Measurements from ENCODE around the gene HNRNPLL.

The HNRNPLL gene

DNA sequence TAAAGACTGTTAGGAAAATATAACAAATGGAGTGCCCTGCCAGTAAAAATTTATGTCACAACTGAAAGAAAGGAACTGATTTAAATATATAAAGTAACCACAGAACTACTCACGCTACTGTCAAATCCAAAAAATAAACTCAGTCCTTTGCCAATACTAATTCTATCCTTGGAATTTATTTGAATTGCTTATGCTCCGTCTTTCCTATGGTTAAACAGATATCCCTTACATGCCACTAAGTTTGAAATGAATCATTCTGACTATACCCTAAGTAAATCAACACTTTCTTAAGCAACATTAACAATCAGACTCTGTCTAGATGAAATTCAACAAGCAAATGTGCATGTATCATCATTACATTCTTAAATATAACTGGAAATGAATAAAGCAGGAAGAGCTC, 9.8 kb downstream of the HNRNPLL start:
- no peak for DNase-seq (ENCODE audit: low spot score)

DNA sequence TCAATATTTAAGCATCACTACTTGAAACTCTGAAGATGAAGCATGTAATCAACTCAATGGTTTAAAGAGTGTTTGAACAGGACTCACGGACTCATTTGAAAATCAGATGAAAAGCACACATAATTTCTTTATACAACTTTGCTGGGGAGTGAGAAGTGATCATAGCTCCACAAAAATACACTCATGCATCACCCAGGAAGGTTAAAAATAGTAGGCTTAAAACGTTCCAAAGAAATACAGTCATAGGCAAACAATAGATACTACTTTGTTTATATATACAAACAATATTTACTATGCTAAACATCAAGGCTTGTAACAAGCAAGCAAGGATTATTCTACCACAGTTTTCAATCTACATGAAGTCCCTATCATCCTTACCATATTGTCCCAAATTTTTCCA, 11.6 kb downstream of the HNRNPLL start:
- no peak for DNase-seq (ENCODE audit: low spot score)

DNA sequence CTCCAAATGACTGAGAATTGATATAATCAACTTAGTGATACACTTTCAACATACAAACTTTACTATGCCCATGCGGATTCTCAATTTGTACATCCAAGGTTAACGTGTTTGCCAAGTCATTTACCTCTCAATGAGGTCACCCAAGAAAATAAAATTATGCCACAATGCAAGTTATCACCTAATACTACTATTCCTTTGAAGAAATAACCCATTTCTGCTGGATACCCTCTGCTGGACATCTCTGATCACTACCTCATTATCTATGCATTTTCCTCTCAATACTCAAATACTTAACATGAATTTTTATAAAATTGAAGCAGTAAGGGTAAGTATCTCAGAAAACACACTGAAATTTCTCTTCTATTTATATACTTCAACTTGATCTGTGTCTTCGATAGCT, 12.7 kb downstream of the HNRNPLL start:
- DNase-seq (ENCODE audit: low spot score) = no peak

DNA sequence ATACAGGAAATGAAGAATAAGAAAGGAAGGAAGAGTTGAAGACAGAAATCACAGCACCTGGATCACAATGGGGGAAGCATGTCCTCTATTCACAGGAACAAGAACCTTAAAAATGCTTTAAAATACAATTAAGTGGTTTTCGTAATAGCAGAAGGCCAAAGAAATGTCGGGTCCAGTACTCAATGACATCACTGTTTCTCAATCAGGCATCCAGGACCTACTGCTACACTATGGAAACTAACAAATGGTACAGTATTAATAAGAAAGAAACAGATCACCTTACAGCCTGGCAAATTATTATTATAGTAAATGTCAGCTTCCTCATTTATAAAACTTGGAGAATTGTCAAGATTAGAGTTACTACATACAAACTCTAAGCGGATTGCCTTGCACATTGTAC, 15.8 kb downstream of the HNRNPLL start:
- no peak for DNase-seq (ENCODE audit: low spot score)

DNA sequence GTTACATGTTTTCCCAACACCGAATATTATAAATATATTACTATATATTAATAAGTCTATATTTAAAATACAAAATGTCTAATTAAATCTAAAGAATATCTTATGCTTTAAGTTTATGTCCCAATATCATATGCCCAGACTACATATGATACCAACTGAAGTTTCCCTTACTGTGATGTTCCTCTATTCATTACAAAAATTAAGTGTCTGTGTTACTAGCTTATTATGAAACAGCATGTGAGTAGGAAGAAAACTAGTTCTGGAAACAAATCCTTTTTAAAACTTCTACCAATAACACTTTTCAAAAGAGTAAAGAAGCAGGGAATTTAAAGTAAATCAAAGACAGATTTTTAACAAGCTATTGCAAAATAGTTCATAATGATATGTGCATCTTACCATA, 17.8 kb downstream of the HNRNPLL start:
- DNase-seq (ENCODE audit: low spot score) = no peak

DNA sequence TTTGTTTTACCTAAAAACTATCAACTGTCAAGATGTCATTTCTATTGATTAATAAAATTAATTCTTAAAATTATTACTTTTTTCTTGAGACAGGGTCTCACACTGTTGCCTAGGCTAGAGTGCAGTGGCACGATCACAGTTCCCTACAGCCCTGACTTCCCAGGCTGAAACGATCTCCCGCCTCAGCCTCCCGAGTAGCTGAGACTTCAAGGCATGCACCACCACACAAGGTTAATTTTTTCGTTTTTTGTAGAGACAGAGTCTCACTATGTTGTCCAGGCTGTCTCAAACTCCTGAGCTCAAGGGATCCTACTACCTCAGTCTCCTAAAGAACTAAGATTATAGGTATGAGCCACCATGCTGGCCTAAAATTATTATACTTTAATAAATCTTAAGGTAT, 18.7 kb downstream of the HNRNPLL start:
- DNase-seq (ENCODE audit: low spot score) = no peak

DNA sequence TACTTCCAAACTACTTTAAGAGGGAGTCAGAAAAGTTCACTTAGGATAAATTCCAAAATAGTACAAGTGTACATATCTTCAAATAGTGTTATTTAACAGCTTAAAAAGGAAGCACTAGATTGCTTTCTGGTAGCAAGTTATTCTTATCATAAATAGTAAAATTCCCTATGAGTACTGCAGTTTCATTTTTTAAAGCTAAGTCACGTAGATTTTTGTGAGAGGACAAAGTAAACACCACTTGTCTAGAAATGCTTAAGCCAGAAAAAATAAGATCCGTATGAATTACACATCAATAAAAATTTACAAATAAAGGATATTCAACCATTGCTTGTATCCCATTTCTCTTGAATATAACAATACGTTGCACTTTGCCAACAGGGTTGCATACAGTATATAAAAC, 19.2 kb downstream of the HNRNPLL start:
- no peak for DNase-seq (ENCODE audit: low spot score)

DNA sequence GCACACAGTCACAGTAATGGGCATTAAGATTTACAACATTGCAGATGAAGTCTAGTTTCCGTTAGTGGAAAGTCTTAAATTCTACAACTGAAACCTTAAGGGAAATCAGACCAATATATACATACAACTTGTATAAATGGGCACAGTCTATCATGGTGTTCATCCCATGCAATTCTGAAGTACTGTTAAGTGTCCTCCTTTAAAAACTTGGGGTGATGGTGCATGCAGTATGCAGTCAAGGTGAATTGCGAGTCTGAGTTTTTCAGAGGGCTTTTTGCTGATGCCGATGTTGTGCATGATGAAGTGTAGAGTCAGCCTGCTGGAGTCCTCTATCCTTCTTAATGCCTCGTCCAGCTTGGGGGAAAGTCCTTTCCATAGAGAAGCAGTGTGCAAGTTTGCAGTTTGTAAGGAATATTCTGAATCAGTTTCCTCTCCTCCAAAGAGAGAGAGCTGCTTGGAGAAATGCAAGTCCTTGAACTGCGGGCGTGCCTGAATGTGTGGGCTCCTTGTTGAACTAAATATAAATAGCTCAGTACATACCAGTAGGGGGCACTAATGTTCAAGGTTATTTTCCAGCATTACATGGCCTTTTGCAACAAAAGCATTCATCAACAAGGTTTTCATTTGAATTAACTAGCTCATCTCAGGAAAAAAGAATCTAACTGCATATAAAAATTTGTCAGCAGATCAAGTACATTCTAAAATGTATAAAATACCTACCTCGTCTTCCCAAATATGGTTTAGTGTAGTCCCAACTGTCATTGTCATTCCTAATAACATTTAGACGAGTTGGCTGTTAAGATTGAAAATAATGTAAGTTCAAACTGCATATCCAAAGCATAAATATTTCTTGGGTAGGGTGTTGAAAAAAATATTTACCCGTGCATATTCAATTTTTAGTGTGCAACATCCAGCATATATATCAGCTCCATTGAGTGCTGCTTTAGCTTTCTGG, 21.3 kb downstream of the HNRNPLL start:
- peak; percentile 85 for DNase-seq (ENCODE audit: low spot score)

DNA sequence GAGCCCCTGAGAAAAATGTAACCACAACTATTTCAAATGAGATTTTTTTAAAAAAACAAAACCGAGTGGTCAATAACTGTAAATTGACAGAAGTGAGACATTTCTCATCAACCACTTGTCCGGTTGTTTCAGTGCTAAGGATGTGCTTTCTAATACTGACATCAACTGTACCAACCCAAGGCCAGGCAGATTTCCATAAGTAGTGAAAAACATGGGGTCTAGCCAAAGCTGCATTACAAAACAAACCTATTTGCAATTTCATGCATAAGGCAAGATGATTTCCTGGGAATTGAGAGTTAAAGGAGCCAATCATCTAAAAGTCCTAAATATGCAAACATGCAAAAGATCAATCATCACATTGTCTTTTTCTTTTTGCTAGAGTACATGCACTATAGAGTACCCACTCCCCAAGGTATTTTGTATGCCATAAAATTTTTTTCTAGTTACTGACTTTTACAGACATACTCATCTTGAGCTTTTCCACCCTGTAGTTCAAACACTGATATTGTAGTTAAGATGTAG, 22.6 kb downstream of the HNRNPLL start:
- DNase-seq (ENCODE audit: low spot score) = no peak

DNA sequence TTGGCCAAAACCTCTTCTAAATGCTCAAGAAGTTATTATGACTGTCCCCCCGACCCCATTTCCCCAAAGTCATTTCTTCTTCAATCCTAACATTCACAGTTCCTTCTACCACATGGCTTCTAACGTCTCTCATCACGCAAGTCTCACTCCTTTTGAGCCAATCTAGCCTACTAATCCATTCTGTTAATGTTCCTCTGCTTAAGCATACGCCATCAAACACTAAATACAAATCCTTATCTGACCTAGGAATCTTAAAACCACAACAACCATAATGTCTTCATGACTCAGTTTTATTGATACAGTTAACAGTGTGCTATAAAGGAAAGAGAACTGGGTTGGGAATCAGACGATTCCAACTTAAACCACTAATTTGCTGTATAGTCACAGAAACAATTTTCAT, 23.9 kb downstream of the HNRNPLL start:
- DNase-seq (ENCODE audit: low spot score) = no peak

DNA sequence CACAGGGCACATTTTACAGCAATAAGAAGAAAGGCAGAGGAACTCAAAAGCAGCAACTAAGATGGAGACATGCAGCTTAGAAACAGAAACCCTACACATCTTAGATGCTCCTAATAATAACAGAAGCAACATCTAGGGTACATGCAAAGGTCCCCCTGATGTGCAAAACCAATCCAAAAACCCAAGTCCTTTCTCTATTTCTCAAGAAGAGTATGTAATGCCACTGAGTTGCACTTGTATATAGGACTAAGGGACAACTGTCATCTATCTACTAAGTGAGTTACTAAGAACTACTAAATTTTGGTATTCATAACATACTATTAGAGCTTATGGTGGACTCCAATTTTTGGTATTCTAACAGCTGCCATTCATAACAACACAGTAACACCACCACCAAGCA, 28.4 kb downstream of the HNRNPLL start:
- DNase-seq (ENCODE audit: low spot score) = no peak

DNA sequence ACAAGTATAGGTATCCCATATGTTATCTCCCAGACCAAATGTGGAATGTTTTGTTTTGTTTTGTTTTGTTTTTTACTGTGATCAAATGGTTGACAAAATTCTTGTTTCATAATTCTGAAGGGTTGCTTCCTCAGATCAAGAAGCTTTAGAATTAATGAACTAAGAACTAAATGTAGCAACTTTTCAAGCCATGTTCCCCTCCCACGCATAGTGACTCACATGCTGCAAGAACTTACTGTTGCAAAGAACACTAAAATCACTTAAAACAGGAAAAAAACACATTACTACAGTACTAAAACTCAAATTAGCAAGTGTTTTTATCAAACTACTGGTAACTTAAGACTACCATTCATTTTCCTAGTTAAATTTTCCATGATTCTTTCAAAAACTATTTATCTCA, 30.6 kb downstream of the HNRNPLL start:
- DNase-seq (ENCODE audit: low spot score) = no peak

DNA sequence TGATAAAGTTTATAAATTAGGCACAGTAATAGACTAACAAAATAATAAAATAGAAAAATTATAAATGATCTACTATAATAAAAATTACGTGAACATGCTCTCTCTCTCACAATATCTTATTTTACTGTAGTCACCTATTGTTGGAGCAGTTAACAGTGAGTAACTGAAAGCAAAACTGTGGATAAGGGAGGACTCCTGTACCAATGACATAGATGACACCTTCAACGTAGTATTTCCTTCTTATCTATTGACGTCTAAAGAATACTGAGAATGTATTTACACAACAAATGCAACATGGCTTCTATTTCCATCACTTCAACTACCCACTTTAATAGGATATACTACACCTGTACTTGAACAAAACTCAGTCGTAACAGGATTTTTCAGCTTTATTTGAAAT, 31.5 kb downstream of the HNRNPLL start:
- DNase-seq (ENCODE audit: low spot score) = no peak

DNA sequence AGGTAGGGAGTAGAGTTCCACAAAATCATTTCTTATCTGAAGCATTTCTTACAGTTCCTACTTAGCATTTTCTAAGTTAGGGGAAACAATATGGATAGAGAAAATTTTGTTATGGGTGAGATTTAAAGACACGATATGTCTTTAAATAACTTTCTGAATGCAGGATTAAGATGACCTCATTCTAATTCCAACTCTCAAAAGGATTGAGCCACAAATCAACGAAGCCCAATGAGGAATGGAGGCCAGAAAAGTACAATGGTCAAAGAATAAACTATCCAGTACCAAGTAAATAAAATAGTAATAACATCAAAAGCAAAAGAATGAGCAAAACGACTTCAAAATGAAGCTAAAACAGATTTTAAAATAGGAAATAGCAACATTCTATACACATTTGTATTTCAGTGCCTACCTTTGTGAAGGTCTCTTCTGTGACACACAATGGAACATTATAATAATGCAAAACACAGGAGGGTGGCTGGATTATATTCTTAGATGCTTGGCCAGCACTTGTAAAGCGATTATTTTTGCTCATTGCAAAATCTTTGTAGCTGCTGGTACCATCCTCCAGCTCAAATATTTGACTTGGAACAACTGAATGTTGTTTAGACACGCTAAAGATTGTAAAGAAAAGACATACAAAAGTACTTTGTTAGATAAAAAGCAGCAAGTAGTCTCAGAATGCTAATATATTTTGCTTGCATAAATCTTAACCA, 33.8 kb downstream of the HNRNPLL start:
- no peak for DNase-seq (ENCODE audit: low spot score)

DNA sequence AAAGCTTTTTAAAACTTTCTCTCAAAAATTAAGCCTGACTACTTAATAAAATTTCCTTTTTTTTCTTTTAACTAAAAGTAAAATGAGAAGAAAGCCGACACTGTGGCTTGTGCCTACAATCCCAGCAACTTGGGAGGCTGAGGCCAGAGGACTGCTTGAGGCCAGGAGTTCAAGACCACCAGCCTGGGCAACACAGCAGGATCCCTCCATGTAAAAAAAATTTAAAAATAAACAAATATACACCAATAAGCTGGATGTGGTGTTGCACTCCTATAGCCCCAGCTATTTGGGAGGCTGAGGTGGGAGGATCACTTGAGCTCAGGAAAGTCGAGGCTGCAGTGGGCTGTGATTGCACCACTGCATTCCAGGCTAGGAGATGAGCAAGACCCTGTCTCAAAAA, 37.4 kb downstream of the HNRNPLL start:
- no peak for DNase-seq (ENCODE audit: low spot score)

DNA sequence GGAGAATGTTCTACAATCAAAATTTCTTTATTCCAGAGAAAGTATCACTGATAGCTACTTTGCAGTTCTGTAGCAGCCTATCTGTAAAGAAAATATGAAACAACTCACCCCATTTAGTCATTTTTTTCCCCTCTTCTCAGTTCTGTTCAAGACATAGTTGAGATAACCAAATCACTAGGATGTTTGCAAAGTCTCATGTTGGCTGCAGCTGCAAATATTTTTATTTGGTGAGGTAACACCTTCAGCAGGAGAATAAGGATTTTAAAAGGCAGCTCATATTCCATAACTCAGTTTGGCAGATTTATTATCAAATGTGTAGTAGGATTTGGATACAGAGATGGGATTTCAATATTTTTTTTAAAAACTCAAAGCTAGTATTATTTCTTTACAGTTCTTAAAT, 41.0 kb downstream of the HNRNPLL start:
- no peak for DNase-seq (ENCODE audit: low spot score)

DNA sequence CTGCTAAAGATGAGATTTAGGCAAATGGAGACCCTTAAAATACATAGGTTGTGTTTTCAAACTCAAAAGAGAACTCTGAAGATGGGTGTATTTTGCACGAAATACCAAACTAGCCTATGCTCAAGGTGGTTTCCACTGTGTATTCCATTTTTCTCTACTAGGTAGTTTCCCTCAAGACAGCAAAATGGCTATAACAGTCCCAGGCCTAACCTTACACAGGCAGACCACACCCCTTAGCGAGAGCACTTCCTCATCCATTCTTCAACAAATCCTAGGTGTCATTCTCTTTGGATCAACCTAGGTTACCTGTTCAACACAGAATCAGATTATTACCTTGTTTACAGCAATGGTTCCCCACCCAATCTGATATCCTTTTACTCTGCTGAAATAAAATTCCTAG, 42.6 kb downstream of the HNRNPLL start:
- no peak for DNase-seq (ENCODE audit: low spot score)

DNA sequence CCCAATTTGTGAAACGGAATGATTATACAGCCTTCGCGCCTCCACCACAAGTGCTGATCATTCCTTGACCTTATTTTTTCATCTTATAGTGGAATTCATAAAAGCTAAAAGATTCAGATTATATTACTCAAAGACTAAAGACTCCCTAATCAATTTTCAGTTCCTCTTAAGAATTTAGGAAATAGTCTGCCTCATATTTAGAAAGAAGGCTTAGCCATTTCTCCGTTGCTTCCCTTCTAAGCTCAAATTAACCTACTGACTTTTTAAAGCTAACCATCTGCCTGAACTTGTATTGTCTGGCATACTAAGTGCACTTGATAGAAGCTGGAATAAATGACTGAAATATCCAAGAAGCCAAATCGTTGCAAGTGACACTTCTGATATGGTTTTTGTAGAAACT, 44.7 kb downstream of the HNRNPLL start:
- no peak for DNase-seq (ENCODE audit: low spot score)

DNA sequence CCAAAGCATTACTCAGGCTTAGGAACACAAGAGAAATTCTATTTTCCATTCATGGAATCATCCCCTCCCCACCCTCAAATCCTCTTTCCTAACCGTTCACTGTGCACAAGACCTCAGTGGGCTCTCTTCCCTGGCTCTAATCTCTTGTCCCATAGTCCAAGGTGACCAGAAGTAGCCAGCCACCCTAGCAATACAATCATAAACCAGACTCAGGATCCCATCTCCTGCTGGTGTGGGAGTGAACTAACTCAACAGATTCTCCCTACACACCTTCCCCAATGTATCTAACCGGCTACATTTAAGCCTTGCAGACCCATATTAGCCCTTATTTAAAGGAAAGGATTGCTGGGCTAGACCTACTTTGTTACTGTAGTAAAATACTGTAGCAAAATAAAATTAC, 45.5 kb downstream of the HNRNPLL start:
- no peak for DNase-seq (ENCODE audit: low spot score)

DNA sequence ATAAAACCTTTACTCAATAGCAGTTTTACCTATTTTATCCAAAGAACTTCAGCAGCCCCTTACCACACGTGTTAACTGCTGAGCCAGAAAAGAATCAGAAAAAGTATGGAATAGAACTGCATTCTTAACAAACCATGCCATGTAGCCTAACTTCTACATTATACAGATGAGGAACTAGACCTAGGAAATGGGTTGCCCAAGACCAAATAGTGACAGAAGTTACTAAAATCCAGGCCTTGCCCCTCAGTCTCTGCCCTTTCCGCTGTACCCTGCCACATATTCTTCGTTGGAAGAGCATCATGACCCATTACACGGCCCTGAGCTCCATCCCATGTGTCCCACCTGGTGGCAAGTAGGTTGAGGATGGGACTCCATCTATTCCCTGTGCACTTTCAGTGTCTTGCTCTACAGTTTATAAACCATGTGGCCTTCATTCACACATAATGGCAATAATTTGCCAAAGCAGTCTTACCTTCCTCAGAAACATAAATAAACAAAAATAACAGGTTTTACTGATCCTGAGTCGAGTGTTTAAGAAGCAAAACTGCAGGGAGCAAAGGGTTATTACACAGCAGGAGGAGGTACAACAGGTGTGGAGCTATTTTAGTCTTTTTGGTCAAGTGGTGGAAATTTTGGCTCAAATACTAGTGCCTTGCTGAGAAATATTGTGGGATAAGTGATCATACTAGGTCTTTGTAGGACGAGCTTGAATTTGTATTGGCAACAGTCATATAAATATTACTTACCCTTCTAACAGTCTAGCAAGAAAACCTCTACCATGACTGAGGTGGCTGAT, 46.5 kb downstream of the HNRNPLL start:
- no peak for DNase-seq (ENCODE audit: low spot score)

DNA sequence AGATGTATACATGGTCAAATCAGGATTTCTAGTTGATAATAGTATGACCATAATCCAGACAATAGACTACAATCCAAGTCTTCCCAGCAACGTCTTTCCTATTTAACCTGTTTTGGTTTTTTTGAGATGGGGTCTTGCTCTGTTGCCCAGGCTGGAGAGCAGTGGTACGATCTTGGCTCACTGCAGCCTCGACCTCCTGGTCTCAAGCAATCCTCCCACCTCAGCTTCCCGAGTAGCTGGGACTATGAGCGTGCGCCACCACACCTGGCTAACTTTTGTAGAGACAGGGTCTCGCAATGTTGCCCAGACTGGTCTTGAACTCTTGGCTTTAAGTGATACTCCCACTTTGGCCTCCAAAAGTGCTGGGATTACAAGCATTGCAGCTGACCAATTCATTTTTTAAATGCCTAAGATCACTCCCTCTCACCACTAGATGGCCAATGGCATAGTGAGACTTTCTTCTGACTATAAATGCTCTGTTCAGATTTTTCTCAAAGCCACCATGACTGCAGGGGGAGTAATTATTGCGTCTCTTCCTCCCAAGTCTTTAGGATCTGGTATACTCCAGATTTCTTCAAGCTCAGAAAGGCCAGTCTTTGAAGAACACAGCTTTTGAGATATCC, 47.6 kb downstream of the HNRNPLL start:
- DNase-seq (ENCODE audit: low spot score) = no peak

DNA sequence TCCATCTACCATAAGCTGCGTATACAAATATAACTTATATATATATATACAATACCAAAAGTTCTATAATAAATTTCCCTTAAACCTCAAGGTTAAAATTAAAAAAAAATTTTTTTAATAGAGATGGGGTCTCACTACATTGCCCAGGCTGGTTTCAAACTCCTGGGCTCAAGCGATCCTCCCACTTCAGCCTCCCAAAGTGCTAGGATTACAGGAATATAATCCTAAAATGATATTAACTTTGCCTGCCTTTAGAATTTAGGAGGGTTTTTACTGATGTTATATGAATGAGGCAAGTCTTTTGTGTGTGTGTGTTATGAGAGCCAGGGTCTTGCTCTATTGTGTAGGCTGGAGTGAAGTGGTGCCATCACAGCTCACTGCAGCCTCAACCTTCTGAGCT, 49.2 kb downstream of the HNRNPLL start:
- no peak for DNase-seq (ENCODE audit: low spot score)

Measured in activated CD4-positive, alpha-beta T cell treated with anti-CD3 and anti-CD28 coated beads, Interleukin-2, Interleukin-4, amounts not matched to agents 100 ng/mL and 50 ng/mL, durations not matched to agents 16 hours and 8 hours (primary cell).